ENCODE data around the gene FMO5.

DNA sequence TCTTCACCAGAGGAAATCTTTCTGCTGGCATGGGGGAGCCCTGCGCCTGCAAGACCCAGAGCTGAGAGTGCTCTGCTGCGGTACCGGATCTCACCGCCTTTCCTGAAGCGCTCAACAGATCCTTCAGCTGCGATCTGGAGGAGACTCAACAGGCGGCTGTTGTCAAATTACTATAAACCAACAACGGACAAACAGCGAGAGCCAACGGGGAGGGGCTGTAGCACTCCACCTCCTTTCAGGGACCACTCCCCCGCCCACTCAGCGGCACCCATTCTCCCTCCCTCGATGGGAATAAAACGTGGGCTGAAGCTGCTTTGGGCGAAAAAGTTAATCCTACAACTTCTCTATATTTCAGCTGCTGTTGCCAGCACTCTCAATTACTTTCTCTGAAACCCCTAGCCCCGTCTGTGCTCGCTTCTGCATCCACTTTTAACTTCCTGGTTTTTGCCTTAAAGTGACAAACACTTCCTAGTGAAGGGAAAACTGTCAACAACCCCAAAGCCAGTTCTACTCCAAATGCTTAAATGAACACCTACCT lies at the start of gene FMO5:
- no peak for TF ChIP-seq POLR2AphosphoS5 (IDR thresholded peaks at IDR 0.05)
- TF ChIP-seq CTCF (IDR thresholded peaks at IDR 0.05), result peak; percentile 11 to 49 (median 46)
